ENCODE data around the gene PBX1.

GRCh38 chr1:164805399-164805798 lies 246.4 kb downstream of the PBX1 start:
- TF ChIP-seq CTCF (IDR thresholded peaks at IDR 0.05), result no peak
- TF ChIP-seq POLR2AphosphoS5 (IDR thresholded peaks at IDR 0.05), result peak in 1 of 2 donors; percentile 10
